ENCODE data around the gene PI4KA.

The PI4KA gene

DNA sequence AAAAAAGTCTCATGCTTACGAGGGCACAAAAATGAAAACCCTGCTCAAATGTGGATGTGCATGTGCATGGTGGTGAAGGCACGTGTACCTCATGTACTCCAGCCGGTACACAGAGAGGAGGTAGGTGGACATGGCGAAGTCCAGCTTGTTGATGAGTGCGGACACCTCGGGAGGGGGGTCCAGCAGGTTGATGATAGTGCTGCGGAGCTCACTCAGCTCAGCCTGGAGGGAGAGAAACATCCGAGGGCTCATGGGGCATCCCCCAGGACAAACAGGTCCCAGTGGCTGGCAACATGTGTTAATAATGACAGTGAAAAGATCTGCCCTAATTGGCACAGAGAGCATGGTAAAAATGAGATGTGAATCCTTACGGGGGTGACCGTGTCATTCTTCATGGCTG is 93.9 kb downstream of the PI4KA start:
- Histone ChIP-seq H3K79me2 (ENCODE audit: insufficient read depth, low read depth) (no peaks in the 10 kb centered on the region), H3K36me3 (ENCODE audit: insufficient read depth) (no peaks in the 10 kb centered on the region)
- TF ChIP-seq, protein P1, sequence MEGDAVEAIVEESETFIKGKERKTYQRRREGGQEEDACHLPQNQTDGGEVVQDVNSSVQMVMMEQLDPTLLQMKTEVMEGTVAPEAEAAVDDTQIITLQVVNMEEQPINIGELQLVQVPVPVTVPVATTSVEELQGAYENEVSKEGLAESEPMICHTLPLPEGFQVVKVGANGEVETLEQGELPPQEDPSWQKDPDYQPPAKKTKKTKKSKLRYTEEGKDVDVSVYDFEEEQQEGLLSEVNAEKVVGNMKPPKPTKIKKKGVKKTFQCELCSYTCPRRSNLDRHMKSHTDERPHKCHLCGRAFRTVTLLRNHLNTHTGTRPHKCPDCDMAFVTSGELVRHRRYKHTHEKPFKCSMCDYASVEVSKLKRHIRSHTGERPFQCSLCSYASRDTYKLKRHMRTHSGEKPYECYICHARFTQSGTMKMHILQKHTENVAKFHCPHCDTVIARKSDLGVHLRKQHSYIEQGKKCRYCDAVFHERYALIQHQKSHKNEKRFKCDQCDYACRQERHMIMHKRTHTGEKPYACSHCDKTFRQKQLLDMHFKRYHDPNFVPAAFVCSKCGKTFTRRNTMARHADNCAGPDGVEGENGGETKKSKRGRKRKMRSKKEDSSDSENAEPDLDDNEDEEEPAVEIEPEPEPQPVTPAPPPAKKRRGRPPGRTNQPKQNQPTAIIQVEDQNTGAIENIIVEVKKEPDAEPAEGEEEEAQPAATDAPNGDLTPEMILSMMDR (conservative IDR thresholded peaks at IDR 0.05; ENCODE audit: low read depth, low read length) = no peak

DNA sequence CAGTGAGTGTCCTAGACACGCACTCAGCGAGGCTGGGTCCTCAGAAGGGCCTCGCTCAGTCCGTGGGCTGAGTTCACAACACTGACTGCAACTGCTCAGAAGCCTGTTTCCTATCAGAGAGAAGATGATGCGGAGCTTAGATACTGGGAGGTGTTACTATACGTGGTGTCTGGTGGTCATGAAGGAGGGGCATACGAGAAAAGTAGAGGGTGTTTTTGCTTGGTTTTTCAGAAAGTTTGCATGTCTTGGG is 94.2 kb downstream of the PI4KA start:
- Histone ChIP-seq H3K79me2 (ENCODE audit: insufficient read depth, low read depth) (no peaks in the 10 kb centered on the region), H3K36me3 (ENCODE audit: insufficient read depth) (no peaks in the 10 kb centered on the region)

More for the DNA sequence above, 93.9 kb downstream of the PI4KA start:
- Histone ChIP-seq H3K27ac (no peak overlapping the region), H2AFZ (ENCODE audit: low read depth) (no peak overlapping the region), H3K4me2 (no peak overlapping the region), H3K27me3 (ENCODE audit: insufficient read depth, low read depth) (no peaks in the 10 kb centered on the region), H4K20me1 (ENCODE audit: insufficient read depth) (no peaks in the 10 kb centered on the region), H3K4me3 (IDR thresholded peaks at IDR 0.05; ENCODE audit: insufficient read depth, low read depth, low read length) (no peak overlapping the region), H3K4me1 (ENCODE audit: low read depth, poor library complexity, severe bottlenecking) (no peaks in the 10 kb centered on the region), H3K9ac (no peak overlapping the region)

DNA sequence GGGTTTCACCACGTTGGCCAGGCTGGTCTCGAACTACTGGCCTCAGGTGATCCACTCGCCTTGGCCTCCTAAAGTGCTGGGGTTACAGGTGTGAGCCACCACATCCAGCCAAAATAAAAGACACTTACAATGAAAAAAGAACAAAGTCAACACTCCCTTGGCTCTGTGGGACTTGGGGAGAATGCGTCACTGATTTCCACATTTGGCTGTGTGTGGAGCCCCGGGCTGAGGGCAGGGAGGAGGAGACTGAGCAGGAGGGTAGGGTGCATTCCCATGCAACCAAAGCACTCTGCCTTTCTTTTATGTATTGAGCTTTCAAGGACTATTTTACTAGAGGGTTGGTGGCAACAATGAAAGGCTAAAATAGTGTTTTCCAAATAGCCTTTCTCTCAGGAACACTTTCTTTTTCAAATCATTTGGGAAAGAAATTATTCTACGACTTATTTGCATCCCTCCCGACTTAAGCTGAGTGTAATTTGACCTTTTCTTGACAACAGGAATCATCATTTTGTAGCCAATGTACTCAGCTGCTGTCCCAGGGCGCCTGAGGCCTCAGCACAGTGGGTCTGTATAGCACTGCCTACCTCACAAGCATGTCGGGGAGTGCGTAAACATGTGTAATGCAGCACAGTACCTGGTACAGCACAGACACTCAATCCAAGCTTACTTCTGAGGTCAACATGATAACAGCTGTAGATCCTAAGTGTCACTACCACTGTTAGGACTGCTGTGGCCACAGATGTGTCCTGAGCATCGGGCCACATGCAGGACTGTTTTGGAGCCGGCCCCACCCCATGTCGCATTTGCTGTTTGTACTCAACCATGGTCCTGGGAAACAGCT is 94.8 kb downstream of the PI4KA start:
- no peak overlapping the region for H3K9ac ChIP-seq
- TF ChIP-seq, protein P1 (conservative IDR thresholded peaks at IDR 0.05; ENCODE audit: low read depth, low read length) = no peak
- no peak overlapping the region for H2AFZ ChIP-seq (ENCODE audit: low read depth)

More for the DNA sequence above, 94.2 kb downstream of the PI4KA start:
- Histone ChIP-seq H3K27ac (no peak overlapping the region), H3K27me3 (ENCODE audit: insufficient read depth, low read depth) (no peaks in the 10 kb centered on the region), H3K4me3 (IDR thresholded peaks at IDR 0.05; ENCODE audit: insufficient read depth, low read depth, low read length) (no peak overlapping the region), H3K4me2 (no peak overlapping the region), H3K9ac (no peak overlapping the region), H2AFZ (ENCODE audit: low read depth) (no peak overlapping the region), H3K4me1 (ENCODE audit: low read depth, poor library complexity, severe bottlenecking) (no peaks in the 10 kb centered on the region), H4K20me1 (ENCODE audit: insufficient read depth) (no peaks in the 10 kb centered on the region)
- TF ChIP-seq, protein P1 (conservative IDR thresholded peaks at IDR 0.05; ENCODE audit: low read depth, low read length) = no peak

DNA sequence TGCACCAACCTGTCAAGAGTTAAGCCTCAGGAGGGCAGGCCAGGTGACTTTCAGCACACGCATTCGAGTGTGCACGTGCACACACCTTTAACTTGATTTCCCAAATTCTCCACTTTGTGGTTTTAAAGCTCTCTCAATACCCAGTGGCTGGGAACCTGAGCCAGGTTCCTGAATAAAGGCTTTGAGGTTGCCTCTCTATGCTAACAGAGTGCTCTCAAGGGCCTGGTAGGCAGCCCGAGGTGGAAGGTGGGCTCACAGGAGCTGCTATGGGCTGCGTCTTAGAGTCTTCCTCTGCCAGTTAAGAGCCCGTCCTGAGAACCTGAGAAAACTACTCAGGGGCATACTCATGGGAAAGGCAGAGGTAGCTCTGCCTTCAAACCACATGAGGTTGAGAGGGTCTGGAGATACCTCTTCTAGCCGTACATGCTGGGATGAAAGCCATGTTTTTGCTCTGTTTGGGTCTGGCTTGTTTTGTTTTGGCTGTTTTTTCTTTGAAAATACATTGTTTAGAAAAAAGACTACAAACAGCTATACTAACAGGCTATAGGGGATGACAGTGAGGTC is 96.3 kb downstream of the PI4KA start:
- no peak overlapping the region for H3K4me2 ChIP-seq
- H3K36me3 ChIP-seq (ENCODE audit: insufficient read depth) = no peaks in the 10 kb centered on the region
- TF ChIP-seq, protein P1 (conservative IDR thresholded peaks at IDR 0.05; ENCODE audit: low read depth, low read length) = no peak
- no peak overlapping the region for H2AFZ ChIP-seq (ENCODE audit: low read depth)
- H3K27me3 ChIP-seq (ENCODE audit: insufficient read depth, low read depth) = no peaks in the 10 kb centered on the region
- no peaks in the 10 kb centered on the region for H3K79me2 ChIP-seq (ENCODE audit: insufficient read depth, low read depth)
- H3K9ac ChIP-seq = no peak overlapping the region
- H3K27ac ChIP-seq = no peak overlapping the region
- H3K4me3 ChIP-seq (IDR thresholded peaks at IDR 0.05; ENCODE audit: insufficient read depth, low read depth, low read length) = no peak overlapping the region
- H4K20me1 ChIP-seq (ENCODE audit: insufficient read depth) = no peaks in the 10 kb centered on the region
- no peaks in the 10 kb centered on the region for H3K4me1 ChIP-seq (ENCODE audit: low read depth, poor library complexity, severe bottlenecking)

More for the DNA sequence above, 94.8 kb downstream of the PI4KA start:
- Histone ChIP-seq H3K27me3 (ENCODE audit: insufficient read depth, low read depth) (no peaks in the 10 kb centered on the region), H3K4me2 (no peak overlapping the region), H3K4me3 (IDR thresholded peaks at IDR 0.05; ENCODE audit: insufficient read depth, low read depth, low read length) (no peak overlapping the region), H4K20me1 (ENCODE audit: insufficient read depth) (no peaks in the 10 kb centered on the region), H3K79me2 (ENCODE audit: insufficient read depth, low read depth) (no peaks in the 10 kb centered on the region), H3K4me1 (ENCODE audit: low read depth, poor library complexity, severe bottlenecking) (no peaks in the 10 kb centered on the region), H3K36me3 (ENCODE audit: insufficient read depth) (no peaks in the 10 kb centered on the region), H3K27ac (no peak overlapping the region)

Measured in KMS-11 (cell line).